Measurements from ENCODE around the gene DNAH6.

DNAH6 gene

DNA sequence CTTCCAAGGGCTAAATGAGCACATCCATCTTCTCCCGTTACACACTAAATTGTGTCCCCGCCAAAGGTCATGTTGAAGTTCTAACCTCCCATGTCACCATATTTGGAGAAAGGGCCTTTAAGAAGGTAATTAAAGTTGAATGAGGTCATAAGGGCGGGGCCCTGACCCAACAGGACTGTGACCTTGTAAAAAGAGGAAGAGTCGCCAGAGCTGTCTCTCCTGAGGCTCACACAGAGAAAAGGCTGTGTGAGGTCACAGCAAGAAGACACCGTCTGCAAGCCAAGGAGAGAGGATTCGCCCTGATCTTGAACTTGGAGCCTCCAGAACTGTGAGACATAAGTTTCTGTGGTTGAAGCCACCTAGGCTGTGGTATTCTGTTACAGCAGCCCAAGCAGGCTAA lies 340.5 kb downstream of the DNAH6 start (continued):
- TF ChIP-seq ZNF565 (CRISPR knock-in tag; conservative IDR thresholded peaks at IDR 0.05; ENCODE audit: low read depth) = no peak
- TF ChIP-seq ESRRG (CRISPR knock-in tag; IDR thresholded peaks at IDR 0.05) = no peak
- no peak for TF ChIP-seq TSHZ2 (CRISPR knock-in tag; IDR thresholded peaks at IDR 0.05)
- TF ChIP-seq OSR1 (CRISPR knock-in tag; IDR thresholded peaks at IDR 0.05) = no peak
- TF ChIP-seq BACH2 (CRISPR knock-in tag; IDR thresholded peaks at IDR 0.05; ENCODE audit: borderline replicate concordance) = no peak
- no peak for TF ChIP-seq SNAI2 (CRISPR knock-in tag; IDR thresholded peaks at IDR 0.05)
- TF ChIP-seq ZC3H10 (CRISPR knock-in tag; IDR thresholded peaks at IDR 0.05) = no peak

GRCh38 chr2:84857566-84857965 lies 341.3 kb downstream of the DNAH6 start:
- ATAC-seq = no peak
- TF ChIP-seq PPARA (CRISPR knock-in tag; IDR thresholded peaks at IDR 0.05; ENCODE audit: borderline replicate concordance) = no peak
- TF ChIP-seq ZNF565 (CRISPR knock-in tag; conservative IDR thresholded peaks at IDR 0.05; ENCODE audit: low read depth) = no peak
- no peak for TF ChIP-seq ZFP3 (CRISPR knock-in tag; IDR thresholded peaks at IDR 0.05)
- TF ChIP-seq ZC3H10 (CRISPR knock-in tag; IDR thresholded peaks at IDR 0.05) = no peak
- TF ChIP-seq ZNF8 (CRISPR knock-in tag; IDR thresholded peaks at IDR 0.05) = no peak
- TF ChIP-seq RARB (CRISPR knock-in tag; IDR thresholded peaks at IDR 0.05) = no peak
- TF ChIP-seq ISL1 (CRISPR knock-in tag; IDR thresholded peaks at IDR 0.05) = no peak
- no peak for TF ChIP-seq GLIS3 (CRISPR knock-in tag; IDR thresholded peaks at IDR 0.05)
- no peak for TF ChIP-seq POU6F1 (CRISPR knock-in tag; IDR thresholded peaks at IDR 0.05; ENCODE audit: borderline replicate concordance, low read depth)
- no peak for TF ChIP-seq CREB5 (CRISPR knock-in tag; IDR thresholded peaks at IDR 0.05; ENCODE audit: low read depth)
- TF ChIP-seq CSRNP3 (CRISPR knock-in tag; IDR thresholded peaks at IDR 0.05) = no peak
- no peak for TF ChIP-seq TSHZ2 (CRISPR knock-in tag; IDR thresholded peaks at IDR 0.05)
- no peak for TF ChIP-seq OSR1 (CRISPR knock-in tag; IDR thresholded peaks at IDR 0.05)
- no peak for TF ChIP-seq TOX (CRISPR knock-in tag; IDR thresholded peaks at IDR 0.05; ENCODE audit: borderline replicate concordance)
- no peak for TF ChIP-seq ZFP30 (CRISPR knock-in tag; IDR thresholded peaks at IDR 0.05)
- TF ChIP-seq PATZ1 (CRISPR knock-in tag; IDR thresholded peaks at IDR 0.05; ENCODE audit: borderline replicate concordance) = no peak
- TF ChIP-seq BACH2 (CRISPR knock-in tag; IDR thresholded peaks at IDR 0.05; ENCODE audit: borderline replicate concordance) = no peak
- no peak for TF ChIP-seq ARNTL (CRISPR knock-in tag; IDR thresholded peaks at IDR 0.05; ENCODE audit: borderline replicate concordance, low read depth)

All from SK-N-SH treated with all-trans-retinoic acid at 6 μM for 48 hours (cell line).